ACHN (cell line): Measurements from ENCODE around the gene SH3PXD2A.

Experiments used
- DNase-seq: peaks from one replicate; pipeline ENCODE4 v3.0.0-alpha.2; 2015
- in situ Hi-C: cut with HindIII; loops from 2 replicates; pipeline ENCODE4 v1.10.0; 2017; ENCODE audit warnings: low sequenced_read_pairs, low pct_ligation_motif_present, low pct_unique_long_range_greater_than_20kb

The SH3PXD2A gene

DNA sequence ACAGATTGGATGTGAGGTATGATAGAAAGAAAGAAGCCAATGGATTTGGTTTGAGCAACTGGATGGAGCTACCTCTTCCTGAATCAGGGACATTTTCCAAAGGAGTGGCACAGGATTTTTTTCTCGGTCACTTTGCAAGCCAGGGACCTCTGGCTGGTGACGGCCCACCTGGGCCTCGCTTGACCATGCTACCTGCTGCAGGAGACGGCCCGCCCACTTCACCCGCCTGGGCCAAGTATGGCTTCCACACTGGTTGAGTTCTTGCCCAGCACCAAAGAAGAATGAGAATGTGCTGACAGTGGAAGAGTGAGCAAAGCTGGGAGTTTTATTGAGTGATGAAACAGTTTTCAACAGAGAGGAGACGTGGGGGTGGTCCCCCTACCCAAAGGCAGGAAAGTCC, 24.5 kb upstream of the SH3PXD2A start:
- DNase-seq, result no peak
- in situ Hi-C loops, result no loop called here

DNA sequence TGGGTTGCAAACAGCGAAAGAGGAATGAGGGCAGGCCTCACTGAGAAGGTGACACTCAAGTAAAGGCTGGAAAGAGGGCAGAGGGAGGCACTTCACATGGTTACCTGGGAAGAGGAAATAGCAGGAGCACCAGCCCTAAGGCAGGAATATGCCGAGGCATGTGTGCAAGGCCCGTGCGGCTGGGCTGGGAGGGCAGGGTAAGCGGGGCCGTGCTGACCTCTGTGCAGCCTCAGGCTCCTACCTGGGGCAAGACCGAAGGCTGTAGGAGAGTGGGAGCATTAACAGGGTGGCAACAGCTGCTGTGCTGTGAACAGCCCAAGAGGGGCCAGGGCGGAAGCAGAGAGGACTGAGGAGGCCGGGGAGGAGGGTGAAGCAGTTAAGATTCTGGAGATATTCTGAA, 24.0 kb upstream of the SH3PXD2A start:
- in situ Hi-C loops, result no loop called here
- no peak for DNase-seq

- no peak for DNase-seq
- in situ Hi-C loops, result no loop called here
These were observed 22.5 kb upstream of the SH3PXD2A start for GRCh38 chr10:103877861-103878260.

DNA sequence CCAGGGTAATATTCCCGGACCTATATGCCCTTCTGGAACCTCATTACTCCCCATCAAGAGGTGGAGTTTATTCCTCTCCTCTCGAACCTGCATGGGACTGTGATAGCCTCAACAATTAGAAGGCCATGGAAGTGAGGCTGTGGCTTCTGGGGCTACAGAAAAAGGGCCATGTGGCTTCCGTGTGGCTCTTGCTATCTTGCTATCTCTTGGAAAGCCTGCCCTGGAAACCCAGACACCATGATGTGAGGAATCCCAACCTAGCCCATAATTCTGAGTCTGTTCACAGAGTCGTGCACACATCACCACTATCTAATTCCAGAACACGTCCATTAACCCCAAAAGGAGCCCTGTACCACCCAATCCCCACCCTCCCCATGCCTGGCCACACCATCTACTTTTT, 20.8 kb upstream of the SH3PXD2A start:
- no peak for DNase-seq
- in situ Hi-C loops, result no loop called here

- DNase-seq, result no peak
- in situ Hi-C loops, result loop anchor here (25.0 kb wide), 1 partner anchor 162 kb away; no protein-coding TSS in a partner anchor
These were observed 19.4 kb upstream of the SH3PXD2A start for GRCh38 chr10:103874730-103875129.

DNA sequence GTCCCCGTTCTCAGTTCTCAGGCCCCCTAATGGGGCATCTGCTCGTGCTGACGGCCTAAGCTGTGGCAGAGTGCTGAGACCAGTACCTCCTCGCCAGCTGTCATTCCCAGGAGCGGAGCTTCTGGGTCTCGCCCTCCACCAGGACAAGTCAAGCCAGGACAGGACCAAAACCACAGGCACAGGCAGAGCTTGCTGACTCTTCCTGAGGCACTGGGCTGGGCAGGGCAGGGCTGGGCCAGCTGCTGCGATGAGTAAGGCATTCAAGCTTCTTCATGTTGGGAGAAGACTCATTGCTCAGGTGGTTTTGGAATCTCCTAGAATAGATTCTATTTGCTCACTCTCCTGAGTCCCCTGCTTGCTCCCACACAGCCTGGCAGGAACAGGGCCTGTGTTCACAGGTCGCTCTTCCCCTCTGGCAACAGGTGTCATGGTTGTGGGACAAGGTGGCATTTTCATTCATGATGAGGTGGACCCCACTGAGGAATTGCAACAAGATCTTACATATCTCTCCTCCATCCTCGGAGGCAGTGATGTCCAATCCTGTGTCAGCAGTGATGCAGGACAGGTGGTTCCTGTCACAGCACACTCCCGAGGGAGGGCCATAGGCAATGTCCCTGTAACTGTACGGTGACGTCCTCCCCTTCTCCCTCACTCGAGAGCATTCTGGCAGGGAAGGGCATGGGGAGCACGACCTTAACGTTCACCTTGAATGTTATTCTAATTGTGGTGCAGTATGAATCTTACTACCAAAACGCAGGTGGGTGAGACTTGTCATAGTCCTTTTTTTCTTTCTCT, 17.0 kb upstream of the SH3PXD2A start:
- DNase-seq, result no peak
- in situ Hi-C loops, result loop anchor here (25.0 kb wide), 1 partner anchor 160 kb away; no protein-coding TSS in a partner anchor

DNA sequence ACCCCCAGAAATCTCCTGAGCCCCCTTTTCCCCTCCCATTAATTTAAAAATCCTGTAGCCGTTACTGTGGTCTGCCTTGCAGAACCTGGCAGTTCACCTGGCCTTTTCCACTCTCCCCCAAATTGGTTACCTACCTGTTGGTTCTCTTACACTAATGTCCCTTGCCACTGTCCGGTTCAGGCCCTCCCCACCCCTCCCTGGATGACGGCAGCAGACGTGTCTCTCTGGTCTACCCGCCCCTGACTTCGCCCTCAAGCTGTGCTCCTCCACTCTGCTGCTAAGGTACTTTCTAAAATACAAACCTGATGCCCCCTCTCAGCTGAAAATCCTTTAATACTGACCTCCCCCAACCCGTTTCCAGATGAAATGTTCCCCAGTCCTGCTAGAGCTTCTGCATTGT, 15.6 kb upstream of the SH3PXD2A start:
- in situ Hi-C loops, result loop anchor here (25.0 kb wide), 1 partner anchor 159 kb away; no protein-coding TSS in a partner anchor
- no peak for DNase-seq

DNA sequence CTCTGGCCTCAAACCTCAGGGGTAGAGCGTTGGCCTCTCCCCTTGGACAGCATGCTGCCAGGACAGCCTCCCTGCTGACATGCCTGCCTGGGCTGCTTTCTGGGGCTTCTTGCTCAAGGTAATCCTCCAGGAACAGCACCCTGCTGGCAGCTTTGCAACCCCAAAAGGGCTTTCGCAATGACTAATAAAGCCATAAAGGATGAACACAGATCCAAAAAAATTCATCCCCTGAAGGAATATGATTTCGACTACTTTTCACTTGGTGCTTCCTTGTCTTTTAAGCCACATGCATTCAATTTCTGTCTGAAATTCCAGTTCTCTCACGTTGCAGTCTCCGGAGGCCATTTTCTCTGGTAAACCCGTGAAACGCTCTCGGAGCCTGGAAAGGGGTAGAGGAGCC, 15.1 kb upstream of the SH3PXD2A start:
- in situ Hi-C loops, result loop anchor here (25.0 kb wide), 1 partner anchor 158 kb away; no protein-coding TSS in a partner anchor
- no peak for DNase-seq

GRCh38 chr10:103869336-103869735, 14.0 kb upstream of the SH3PXD2A start:
- DNase-seq, result no peak
- in situ Hi-C loops, result loop anchor here (25.0 kb wide), 1 partner anchor 157 kb away; no protein-coding TSS in a partner anchor

DNA sequence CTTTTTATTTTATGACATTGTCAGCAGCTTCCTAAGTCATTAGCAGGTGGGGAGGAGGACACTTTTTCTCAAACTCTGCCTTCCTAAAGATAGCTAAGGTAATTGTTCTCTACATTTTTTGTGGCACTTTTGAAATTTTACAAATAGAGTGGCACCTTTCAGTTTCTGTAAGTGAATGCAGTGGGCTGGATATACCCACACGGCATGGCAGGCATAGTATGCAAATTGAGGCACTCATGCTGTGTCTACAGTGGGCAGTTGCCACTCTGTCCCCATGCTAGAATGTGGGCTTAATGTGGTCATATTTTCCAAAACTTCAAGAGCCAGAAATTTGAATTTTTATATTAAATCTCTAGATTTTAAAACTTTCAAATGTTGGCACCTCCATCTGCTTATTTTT, 12.8 kb upstream of the SH3PXD2A start:
- in situ Hi-C loops, result loop anchor here (25.0 kb wide), 1 partner anchor 156 kb away; no protein-coding TSS in a partner anchor
- no peak for DNase-seq

DNA sequence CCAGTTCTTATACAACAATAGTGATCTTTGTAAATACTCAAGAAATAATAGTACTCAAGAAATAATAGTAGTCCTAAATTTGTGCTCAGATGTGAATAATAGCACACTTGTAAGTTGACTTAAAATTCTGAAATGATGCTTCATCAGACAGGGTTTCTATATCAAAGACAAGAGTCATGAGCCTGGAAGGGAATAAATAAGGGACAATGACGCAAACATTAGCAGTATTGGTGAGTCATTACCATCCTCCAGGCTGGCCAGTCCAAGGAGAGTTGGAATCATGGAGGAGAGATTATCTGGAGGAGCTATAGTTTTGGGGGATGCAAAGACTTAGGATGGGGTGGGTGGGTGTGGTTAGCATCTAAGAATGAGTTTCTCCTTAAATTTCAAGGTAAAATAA, 6.1 kb upstream of the SH3PXD2A start:
- in situ Hi-C loops, result loop anchor here (25.0 kb wide), 1 partner anchor 149 kb away; no protein-coding TSS in a partner anchor
- no peak for DNase-seq

GRCh38 chr10:103859161-103860086, 4.0 kb upstream of the SH3PXD2A start:
- in situ Hi-C loops, result loop anchor here (25.0 kb wide), 1 partner anchor 147 kb away; no protein-coding TSS in a partner anchor
- DNase-seq, result peak; percentile 67

- DNase-seq, result no peak
- in situ Hi-C loops, result loop anchor here (25.0 kb wide), 1 partner anchor 146 kb away; no protein-coding TSS in a partner anchor
These were observed 3.0 kb upstream of the SH3PXD2A start for GRCh38 chr10:103858360-103858759.

- DNase-seq, result no peak
- in situ Hi-C loops, result loop anchor here (25.0 kb wide), 1 partner anchor 144 kb away; no protein-coding TSS in a partner anchor
These were observed 1.4 kb upstream of the SH3PXD2A start for GRCh38 chr10:103856797-103857170.

- DNase-seq, result no peak
- in situ Hi-C loops, result loop anchor here (25.0 kb wide), 1 partner anchor 144 kb away; no protein-coding TSS in a partner anchor
These were observed 748 bp upstream of the SH3PXD2A start for GRCh38 chr10:103855852-103856796.

DNA sequence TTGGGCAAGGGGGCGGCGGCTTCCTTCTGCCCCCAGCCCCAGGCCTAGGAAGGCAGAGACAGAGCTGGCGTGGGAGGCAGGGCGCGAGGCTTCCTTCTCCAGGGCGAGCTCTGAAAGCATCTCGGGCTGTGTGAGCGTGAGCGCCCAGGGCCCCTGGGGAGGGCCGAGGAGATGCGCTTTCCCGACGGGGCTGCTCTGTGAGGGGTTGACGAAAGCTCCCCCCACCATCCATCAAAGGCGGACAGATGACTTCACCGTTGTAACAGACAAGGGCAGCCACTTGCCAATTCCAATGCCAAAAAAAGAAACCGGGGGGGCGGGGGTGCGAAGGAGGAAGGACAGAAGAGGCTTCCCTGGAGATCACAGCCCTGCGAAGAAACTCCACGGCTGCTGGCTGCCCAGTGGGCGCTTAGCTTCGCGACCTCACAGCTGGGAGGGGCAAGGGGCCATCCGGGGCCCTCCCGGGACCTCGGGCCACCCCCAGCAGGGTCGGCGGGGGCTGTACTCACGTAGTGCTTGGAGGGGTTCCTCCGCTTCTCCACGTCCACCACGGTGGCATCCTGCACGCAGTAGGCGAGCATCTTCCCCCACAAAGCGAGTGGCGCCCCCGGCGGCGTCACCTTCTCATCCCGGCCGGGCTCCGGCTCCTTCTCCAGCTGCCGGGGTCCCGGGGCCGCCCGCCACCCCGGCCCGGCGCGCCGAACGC, 537 bp downstream of the SH3PXD2A start:
- in situ Hi-C loops, result loop anchor here (25.0 kb wide), 1 partner anchor 143 kb away; no protein-coding TSS in a partner anchor
- no peak for DNase-seq

- in situ Hi-C loops, result loop anchor here (25.0 kb wide), 1 partner anchor 142 kb away; no protein-coding TSS in a partner anchor
- no peak for DNase-seq
These were observed 1.1 kb downstream of the SH3PXD2A start for GRCh38 chr10:103854265-103854685.
